CD4-positive, alpha-beta T cell treated with Interleukin-12 subunit alpha and Interleukin-12 subunit beta, for 1 hour (primary cell): ENCODE measurements around the gene CCL7.
"Not testable (repeated sequence)": the region's sequence is repeated elsewhere in the genome, so short reads cannot be mapped to it uniquely, and the experiment has no call there.

Experiments used
- DNase-seq: peaks from one replicate; pipeline ENCODE4 v3.0.0-alpha.2; 2020

The CCL7 gene

DNA sequence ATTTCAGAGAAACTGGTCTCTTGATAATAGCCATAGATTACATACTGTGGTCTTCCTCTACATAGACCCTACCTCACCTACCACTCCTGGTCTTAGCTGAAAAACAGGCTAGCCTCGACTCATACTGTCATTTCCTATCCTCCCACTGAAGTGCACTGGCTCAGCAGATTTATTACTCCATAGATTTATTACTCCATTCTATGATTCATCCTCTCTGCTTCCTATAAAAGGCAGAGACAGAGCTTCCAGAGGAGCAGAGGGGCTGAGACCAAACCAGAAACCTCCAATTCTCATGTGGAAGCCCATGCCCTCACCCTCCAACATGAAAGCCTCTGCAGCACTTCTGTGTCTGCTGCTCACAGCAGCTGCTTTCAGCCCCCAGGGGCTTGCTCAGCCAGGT, at the start of gene CCL7:
CCL7 (plus strand) TSS at position 253 of the 400 bp plus-strand sequence; CDS start at position 323, 70 bp downstream.
- DNase-seq: no peak

DNA sequence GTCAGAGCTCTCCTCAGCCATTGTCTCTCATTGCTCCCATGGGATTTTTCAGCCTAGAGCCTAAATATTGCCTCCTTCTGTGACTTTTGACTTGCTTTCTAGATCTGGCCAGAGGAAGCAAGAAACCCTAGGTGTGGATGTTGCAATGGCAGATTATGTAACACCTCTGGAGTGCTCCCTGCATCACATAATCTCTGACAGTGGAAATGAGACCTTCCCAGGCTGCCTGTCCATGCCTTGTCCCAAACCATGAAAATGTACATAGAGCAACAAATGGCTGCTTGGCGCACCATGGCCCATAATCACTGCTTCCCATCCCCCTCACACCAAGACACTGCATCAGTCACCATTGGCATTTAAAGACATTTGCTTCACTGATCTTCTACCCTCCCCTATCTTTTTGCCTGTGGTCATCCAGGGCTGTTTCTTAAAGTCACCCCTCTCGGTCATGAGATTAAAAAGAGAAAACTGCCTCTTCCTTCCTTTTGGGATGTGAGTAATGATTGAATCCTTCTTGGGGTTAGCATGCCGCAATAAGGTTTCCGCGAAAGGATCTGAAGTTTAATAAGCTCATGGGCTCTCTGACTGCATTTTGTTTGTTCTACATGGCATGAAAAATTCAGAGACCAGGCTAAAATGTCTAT, 49.1 kb upstream of the CCL7 start:
- DNase-seq: no peak

DNA sequence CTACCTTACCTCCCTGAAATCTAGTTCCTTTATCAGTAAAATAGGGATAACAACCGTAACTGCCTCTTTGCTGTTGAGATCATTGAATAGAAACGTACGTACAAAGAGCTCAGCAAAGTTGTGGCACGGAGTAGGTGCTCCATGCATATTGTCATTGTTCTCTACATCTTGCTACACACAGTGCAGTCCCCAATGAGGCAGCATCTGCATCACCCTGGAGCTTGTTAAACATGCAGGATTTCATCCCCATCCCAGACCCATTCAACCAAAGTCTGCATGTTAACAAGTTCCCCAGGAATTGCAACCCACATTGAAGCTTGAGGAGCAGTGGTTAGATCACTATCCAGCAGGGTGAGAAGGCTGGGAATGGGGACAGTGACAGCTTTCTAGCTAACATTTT, 48.6 kb upstream of the CCL7 start:
- DNase-seq: no peak

DNA sequence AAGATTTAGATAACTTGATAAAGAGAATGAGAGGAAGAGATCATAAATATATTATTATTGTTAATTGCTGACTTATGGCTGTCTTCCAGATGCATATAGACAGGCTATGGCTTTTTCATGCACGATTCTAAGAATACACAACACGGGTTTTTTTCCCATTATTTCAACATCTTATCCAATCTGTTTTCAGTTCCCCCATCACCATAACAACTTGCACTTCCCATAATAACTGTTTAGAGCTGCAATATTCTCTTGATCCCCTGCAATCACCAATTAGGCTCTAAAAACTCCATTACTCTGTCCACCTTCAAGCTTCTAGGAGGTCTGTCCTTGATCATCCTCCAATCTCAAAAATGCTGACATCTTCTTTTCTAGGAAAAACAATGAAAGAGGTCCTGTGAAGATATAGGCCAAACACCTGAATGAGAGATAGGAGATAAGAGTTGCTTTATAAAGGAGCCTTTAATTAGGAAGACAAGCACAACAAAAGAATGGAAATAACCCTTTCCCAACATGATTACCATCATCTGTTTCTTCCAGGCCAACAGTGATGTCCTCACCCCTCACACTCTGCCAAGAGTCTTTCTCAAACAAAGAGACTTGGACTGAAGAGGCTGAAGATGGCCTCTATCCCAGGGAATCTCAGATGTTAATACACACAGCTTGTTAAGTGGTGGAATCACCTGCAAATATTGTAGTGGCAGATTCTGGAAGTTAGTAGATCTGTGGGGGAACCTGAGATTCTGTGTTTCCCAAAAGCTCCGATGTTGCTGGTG, 47.1 kb upstream of the CCL7 start:
- no peak for DNase-seq

DNA sequence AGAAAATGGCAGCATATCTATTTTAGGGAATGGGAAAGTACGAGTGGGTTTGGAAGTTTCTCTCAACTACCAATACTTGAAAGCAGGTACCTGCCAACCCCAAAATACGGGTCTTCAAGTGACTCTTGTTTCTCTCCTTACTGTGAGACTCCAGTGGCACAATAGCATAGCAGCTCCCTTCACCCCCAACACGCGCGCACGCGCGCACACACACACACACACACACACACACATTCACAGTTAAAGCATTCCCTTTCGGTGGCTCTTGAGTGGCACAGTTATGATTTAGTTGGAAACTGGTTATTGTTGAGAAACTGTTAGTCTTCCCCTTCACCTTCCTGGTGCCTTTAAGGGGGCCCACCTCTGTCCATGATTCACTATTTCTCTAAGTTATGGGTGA, 45.0 kb upstream of the CCL7 start:
- DNase-seq: no peak

DNA sequence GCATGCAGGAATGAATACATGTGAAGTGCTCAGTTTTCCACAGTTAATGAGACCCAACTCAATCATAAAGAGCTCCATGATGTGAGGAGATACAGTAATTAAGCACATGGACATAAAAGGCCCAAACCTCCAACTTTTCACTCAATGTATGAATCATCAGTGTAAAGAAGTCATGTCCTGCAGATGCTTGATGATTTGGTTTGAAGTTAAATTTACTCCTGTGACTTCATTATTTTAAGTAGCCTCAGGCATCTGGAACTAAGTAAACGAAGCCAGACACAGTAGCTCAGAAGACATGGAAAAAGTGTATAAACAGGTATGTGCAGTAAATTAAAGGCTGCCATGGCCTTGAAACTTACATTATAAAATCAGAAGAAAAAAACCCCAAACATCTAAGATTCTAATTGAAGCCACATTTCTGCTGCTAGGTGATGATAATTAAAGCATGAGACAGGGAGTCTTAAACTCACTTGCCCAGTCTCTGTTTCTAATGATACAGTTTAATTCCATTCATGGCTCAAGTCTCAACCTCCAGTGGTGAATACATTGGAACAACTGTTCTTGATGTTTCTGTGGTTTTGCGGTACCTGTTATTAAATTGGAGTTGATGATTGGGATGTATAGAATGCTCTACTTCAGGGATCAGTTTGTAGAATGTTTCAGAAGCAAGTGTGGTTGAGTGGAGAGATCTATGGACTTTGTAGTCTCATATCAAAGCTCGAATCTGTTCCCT, 43.8 kb upstream of the CCL7 start:
- DNase-seq: no peak

DNA sequence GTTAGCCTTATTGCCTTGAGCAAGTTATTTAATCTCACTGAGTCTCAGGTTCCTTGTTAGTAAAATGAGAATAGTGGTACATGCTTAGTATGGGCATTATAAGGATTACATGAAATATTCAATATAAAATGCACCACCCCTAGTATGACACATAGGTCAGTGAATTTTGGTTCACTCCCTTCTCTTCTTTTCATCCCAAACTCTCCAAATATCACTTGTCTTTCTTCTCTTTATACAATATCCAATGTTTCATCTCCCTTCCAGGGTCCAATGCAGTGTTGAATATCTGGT, 43.3 kb upstream of the CCL7 start:
- DNase-seq: no peak

GRCh38 chr17:34227293-34227692, 42.7 kb upstream of the CCL7 start:
- not testable (repeated sequence) for DNase-seq

GRCh38 chr17:34227707-34228106, 42.3 kb upstream of the CCL7 start:
- no peak for DNase-seq

DNA sequence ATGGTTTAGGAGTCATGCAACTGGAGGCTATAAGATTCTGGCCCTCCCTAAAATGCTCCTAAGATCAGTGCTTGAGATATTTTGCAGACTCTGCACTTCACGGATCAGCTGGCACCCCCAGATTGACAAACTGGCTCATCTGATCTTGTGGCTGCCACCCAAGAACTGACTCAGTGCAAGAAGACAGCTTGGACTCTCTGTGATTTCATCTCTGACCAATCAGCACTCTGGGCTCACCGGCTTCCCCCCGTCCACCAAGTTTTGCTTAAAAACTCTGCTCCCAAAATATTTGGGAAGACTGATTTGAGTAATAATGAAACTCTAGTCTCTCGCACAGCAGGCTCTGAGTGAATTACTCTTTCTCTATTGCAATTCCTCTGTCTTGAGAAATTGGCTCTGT, 41.2 kb upstream of the CCL7 start:
- DNase-seq: no peak

- DNase-seq: no peak
Observed at GRCh38 chr17:34230342-34230741, 39.7 kb upstream of the CCL7 start.

GRCh38 chr17:34234616-34235015, 35.4 kb upstream of the CCL7 start:
- no peak for DNase-seq

- no peak for DNase-seq
Observed at GRCh38 chr17:34235389-34236028, 34.5 kb upstream of the CCL7 start.

DNA sequence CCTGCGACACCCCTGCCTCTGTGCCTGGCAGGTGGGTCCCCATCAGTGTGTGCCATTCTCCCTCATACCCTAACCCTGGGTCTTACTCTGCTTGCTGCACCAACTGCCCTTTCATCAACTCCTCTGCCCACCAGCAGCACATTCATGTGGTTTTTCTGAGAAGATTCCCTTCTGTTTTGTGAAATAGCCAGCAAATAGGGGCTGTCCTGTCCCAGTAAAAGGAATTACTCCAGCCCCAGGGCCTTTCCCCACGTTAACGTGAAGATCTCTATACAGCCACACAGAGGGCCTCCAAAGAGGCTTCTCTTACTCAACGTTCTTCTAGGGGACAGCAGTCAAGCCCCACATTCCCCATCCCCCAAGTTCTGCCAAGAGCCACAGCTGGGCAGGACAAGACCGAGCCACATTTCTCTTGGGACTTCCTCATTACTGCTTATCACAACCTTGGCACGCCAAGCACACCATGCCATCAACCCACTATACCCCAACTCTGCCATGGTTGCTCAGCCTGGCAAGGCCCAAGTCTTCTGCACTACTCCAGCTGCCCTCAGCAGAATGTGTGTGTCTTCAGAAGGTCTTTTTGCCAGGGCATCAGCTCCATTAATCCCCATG, 33.6 kb upstream of the CCL7 start:
- no peak for DNase-seq

DNA sequence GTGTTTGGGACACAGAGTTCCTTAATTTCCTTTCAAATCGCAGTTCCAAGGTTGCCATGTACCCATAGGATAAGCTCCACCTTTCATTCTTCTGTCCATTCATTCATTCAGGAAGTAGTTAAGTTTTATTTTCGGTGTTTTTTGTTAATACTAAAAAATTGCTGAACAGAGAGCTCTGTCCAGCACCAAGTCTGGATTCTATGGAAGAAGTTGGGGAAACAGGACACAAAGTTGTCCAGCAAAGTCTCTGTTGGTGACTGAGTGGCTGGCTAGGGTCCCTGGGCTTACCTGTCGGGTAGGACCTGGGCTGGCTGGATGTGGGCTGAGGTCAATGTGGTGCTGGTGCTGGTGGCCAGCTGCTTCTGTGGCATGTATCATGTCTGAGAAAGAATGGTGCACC, 32.6 kb upstream of the CCL7 start:
- no peak for DNase-seq

DNA sequence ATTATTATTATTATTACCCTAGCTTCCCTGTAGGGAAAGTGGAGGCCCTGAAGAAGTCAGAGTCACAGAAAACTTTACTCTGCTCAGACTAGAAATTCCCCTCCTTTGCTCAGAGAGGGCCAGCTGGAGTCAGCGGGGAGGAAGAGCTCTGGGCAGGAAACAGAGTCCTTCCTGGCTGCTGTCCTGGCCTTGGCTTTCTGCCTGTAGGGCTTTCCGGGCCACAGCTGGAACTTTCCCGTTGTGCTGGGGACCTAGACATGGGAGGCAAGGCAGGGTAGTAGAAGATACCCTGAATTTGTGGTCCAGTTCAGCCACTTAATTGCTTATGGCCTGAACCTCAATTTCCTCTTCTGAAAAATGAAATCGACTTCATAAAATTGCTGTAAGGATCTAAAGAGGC, 29.0 kb upstream of the CCL7 start:
- no peak for DNase-seq

DNA sequence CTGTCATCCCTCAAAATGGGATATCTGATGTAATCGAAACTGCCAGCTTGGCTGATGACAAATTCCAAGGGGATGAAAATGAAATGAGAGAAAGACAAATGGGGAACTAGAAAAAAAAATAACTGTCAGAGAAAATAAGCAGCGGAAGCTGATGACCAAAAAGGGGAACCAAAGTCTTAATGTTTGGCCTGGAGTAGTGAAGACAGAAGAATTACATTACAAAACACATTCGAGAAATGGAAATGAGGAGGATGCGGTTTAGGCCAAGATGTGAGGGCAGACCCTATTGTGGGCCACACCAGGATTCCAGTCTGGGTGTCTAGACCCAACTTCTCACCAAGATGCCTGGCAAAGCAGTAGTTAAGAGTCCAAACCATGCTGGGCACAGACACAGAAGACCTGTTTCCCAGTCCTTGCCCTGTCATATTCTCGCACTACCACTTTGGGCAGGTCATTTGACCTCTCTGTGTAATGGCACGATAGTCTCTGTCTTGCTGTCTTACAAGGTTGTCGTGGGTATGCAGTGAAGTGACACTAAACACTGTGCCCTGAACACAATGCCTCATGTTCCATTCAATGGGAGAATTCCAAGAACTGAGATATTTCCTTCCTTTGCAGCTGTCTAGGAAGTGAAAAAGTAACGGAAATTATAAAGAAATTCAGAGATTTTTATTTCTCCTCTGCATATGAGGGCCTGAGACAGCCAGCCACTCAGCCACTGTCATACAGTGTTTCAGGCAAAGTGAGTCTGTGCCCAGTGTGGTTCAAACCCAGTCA, 27.2 kb upstream of the CCL7 start:
- no peak for DNase-seq

DNA sequence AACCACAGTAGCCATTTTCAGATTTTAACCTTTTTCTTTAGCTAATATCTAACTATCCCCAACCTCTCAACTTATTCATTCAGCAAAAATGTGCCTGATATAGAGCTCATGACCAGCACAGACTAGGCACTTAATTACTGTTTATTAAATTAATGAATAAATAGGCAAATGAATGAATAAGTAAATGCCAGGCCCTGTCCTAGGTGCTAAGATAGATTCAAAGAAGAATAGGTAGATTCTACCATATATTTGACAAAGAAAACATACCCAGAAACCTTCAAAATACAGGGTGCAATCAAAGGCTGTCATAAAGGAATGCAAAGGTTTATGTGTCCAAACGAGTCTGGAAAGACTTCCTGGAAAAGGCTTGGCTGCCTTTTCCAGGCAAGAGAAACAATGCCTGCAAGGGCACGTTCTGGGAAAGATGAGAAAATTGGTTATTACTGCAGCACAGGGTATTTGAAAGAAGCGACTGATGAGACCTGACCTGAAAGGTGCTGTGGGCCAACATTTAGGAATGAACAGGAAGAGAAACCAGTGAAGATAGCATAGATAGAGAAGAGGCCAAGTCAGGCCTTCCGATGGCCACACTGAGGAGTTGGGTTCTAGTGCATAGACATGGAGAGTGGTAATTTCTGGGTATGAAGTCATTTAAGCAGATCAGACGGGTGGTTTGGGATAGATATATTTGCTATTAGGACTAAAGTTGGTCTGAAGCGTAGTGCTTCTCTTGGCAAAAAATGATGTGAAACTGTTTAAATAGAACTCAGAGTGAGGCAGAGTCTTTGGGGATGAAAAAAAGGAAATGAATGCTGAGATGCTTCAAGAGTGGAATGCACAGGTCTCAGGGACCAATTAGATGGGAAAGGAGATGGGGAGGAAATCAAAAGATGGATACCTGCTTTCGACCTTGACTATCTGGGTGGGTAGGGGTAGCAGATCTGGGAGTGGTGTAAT, 26.4 kb upstream of the CCL7 start:
- no peak for DNase-seq

GRCh38 chr17:34245351-34245905, 24.6 kb upstream of the CCL7 start:
- no peak for DNase-seq

DNA sequence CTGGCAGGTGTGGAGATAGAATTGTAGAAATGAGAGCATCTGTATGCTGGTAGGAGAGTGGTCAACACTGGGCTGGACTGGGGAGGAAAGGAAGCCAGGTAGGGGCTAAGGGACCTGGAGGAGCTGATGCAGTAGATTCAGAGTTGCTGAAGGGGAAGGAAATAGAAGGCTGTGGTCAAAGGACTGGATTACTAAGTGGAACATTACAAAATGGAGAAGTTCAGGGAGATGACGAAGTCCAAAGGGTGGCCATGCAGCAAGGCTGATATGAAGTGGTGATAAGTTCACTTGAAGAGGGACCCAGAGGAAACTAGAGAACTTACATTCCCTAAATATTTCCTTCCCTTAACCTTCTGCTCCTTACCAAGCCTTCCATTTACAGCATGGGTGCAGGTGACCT, 23.6 kb upstream of the CCL7 start:
- no peak for DNase-seq

DNA sequence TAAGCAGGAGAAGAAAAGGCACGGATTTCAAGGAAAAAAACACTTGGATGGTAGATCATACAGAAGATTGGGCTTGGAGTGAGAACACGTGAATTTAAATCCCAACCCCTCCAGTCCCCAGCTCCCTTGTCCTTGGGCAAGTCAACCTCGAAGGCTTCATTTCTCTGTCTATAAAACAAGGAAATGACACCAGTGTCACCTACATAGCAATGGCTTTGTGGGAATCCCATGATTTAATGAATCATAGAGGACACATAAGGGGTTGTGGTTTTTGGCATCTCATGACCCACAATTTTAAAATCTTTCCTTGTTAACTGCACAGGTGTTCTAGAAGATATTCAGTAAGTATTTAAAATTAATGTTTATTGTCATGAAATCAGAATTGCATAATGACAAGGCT, 23.1 kb upstream of the CCL7 start:
- DNase-seq: no peak
